Lower lobe of right lung (tissue), 2 donors: ENCODE results near the gene DYSF. TPM values are rescaled to one million over a fixed set of nuclear protein-coding genes. Genes with fewer than 3 reads are reported as not detected.

ENCODE experiments used
- ATAC-seq, 2 donors: fragments of 200-7000 bp; cut with Tn5 transposase; one replicate each; pipeline ENCODE4 v1.9.1; 2020 to 2022; ENCODE audit warnings: mild to moderate bottlenecking in 2 of 2, moderate library complexity in 2 of 2
- DNase-seq: peaks from one replicate; pipeline ENCODE4 v3.0.0-alpha.2; 2020
- H3K27ac ChIP-seq: fragments of 200-600 bp; one replicate; pipeline ENCODE4 v1.8.0; 2022
- H3K27me3 ChIP-seq: fragments of 200-600 bp; one replicate; pipeline ENCODE4 v1.8.0; 2022; ENCODE audit warnings: low read depth
- H3K36me3 ChIP-seq: fragments of 200-600 bp; one replicate; pipeline ENCODE4 v1.8.0; 2022; ENCODE audit warnings: mild to moderate bottlenecking
- H3K4me1 ChIP-seq: fragments of 200-600 bp; one replicate; pipeline ENCODE4 v1.8.0; 2022
- H3K4me3 ChIP-seq: fragments of 200-600 bp; one replicate; pipeline ENCODE4 v1.8.0; 2022; ENCODE audit warnings: mild to moderate bottlenecking
- H3K9me3 ChIP-seq: fragments of 200-600 bp; one replicate; pipeline ENCODE4 v1.8.0; 2022
- CTCF ChIP-seq: fragments of 200-600 bp; IDR thresholded peaks from one replicate; pipeline ENCODE4 v1.8.0; 2022; ENCODE audit warnings: antibody characterized with exemption, mild to moderate bottlenecking
- intact Hi-C: fragments of 100-400 bp; cut with DNase I; formaldehyde crosslinking; loops from one replicate; pipeline ENCODE4 v1.11.0; 2022
- total RNA-seq: library from RNA; stranded (reverse); fragmentation: NEBNext Ultra II Directional; extraction: Animal tissue kit (Norgen Biotek cat#: 25700); gene quantifications from one replicate; pipeline ENCODE4 v1.2.1, GENCODE V29; 2021
- donor health status: DM: no; HTN: yes; CAD: no; lungs with severe emphysema.

Gene DYSF
- total RNA-seq, 1 donor from 2014 or later: 41.2 TPM

- peaks cover 25% of the 10 kb centered on the region for H3K27me3 ChIP-seq
- H3K27ac ChIP-seq: peak overlapping the region; percentile 60
- ATAC-seq: no peak
- intact Hi-C loops: no loop called here
- H3K36me3 ChIP-seq: no peaks in the 10 kb centered on the region
- no peak for TF ChIP-seq CTCF
- no peaks in the 10 kb centered on the region for H3K9me3 ChIP-seq
- H3K4me3 ChIP-seq: peak overlapping the region; percentile 58
- H3K4me1 ChIP-seq: peaks cover 22% of the 10 kb centered on the region
- no peak for DNase-seq
Measured at GRCh38 chr2:71454221-71455010, 1.1 kb downstream of the DYSF start.

- peaks cover 25% of the 10 kb centered on the region for H3K27me3 ChIP-seq
- ATAC-seq: no peak
- TF ChIP-seq CTCF: no peak
- no peaks in the 10 kb centered on the region for H3K9me3 ChIP-seq
- peaks cover 22% of the 10 kb centered on the region for H3K4me1 ChIP-seq
- no peak for DNase-seq
- H3K27ac ChIP-seq: no peak overlapping the region
- intact Hi-C loops: no loop called here
- no peaks in the 10 kb centered on the region for H3K36me3 ChIP-seq
- no peak overlapping the region for H3K4me3 ChIP-seq
Measured at GRCh38 chr2:71455011-71455740, 1.8 kb downstream of the DYSF start.

GRCh38 chr2:71455741-71456569, 2.6 kb downstream of the DYSF start:
- Histone ChIP-seq H3K36me3 (no peaks in the 10 kb centered on the region), H3K4me3 (no peak overlapping the region), H3K4me1 (peaks cover 30% of the 10 kb centered on the region), H3K27ac (no peak overlapping the region), H3K27me3 (peaks cover 25% of the 10 kb centered on the region), H3K9me3 (no peaks in the 10 kb centered on the region)
- ATAC-seq (no peak), DNase-seq (no peak)
- intact Hi-C loops: no loop called here
- TF ChIP-seq CTCF: no peak

GRCh38 chr2:71456617-71457016, 3.3 kb downstream of the DYSF start:
- H3K36me3 ChIP-seq: no peaks in the 10 kb centered on the region
- H3K9me3 ChIP-seq: no peaks in the 10 kb centered on the region
- no peak overlapping the region for H3K27ac ChIP-seq
- peaks cover 31% of the 10 kb centered on the region for H3K4me1 ChIP-seq
- DNase-seq: no peak
- no peak for ATAC-seq
- intact Hi-C loops: no loop called here
- no peak overlapping the region for H3K4me3 ChIP-seq
- H3K27me3 ChIP-seq: peaks cover 25% of the 10 kb centered on the region
- TF ChIP-seq CTCF: no peak

GRCh38 chr2:71457123-71457915, 4.0 kb downstream of the DYSF start:
- intact Hi-C loops: no loop called here
- ATAC-seq (no peak), DNase-seq (no peak)
- Histone ChIP-seq H3K27me3 (peaks cover 25% of the 10 kb centered on the region), H3K4me1 (peaks cover 31% of the 10 kb centered on the region), H3K36me3 (no peaks in the 10 kb centered on the region), H3K27ac (no peak overlapping the region), H3K4me3 (no peak overlapping the region), H3K9me3 (no peaks in the 10 kb centered on the region)
- TF ChIP-seq CTCF: no peak
